ENCODE data around the gene FURIN.

- TF ChIP-seq ZBTB10 (tag by site-specific recombination; IDR thresholded peaks at IDR 0.05) = no peak
- no peak for TF ChIP-seq CTCF (tag by site-specific recombination; IDR thresholded peaks at IDR 0.05)
- no peak for TF ChIP-seq TCF7L2 (IDR thresholded peaks at IDR 0.05; ENCODE audit: borderline replicate concordance, low read depth, low read length)
- TF ChIP-seq MZF1 (tag by site-specific recombination; IDR thresholded peaks at IDR 0.05; ENCODE audit: borderline replicate concordance) = no peak
- no peak for TF ChIP-seq ZNF274 (IDR thresholded peaks at IDR 0.05; ENCODE audit: low read length)
- no peak for TF ChIP-seq ZNF274 (tag by site-specific recombination; IDR thresholded peaks at IDR 0.05; ENCODE audit: borderline replicate concordance)
- no peak for TF ChIP-seq ZSCAN16 (tag by site-specific recombination; IDR thresholded peaks at IDR 0.05)
- no peak for TF ChIP-seq ZNF423 (tag by site-specific recombination; IDR thresholded peaks at IDR 0.05)
Measured at GRCh38 chr15:90915216-90915807, 46.9 kb downstream of the FURIN start.

Data from HEK293 (cell line).